Measurements from ENCODE around the gene C12orf54. TPM values are rescaled to one million over a fixed set of nuclear protein-coding genes. Genes with fewer than 3 reads are reported as not detected.
"Not testable (repeated sequence)": the region's sequence is repeated elsewhere in the genome, so short reads cannot be mapped to it uniquely, and the experiment has no call there.

C12orf54 gene
- total RNA-seq, 1 donor from 2014 or later: not detected

DNA sequence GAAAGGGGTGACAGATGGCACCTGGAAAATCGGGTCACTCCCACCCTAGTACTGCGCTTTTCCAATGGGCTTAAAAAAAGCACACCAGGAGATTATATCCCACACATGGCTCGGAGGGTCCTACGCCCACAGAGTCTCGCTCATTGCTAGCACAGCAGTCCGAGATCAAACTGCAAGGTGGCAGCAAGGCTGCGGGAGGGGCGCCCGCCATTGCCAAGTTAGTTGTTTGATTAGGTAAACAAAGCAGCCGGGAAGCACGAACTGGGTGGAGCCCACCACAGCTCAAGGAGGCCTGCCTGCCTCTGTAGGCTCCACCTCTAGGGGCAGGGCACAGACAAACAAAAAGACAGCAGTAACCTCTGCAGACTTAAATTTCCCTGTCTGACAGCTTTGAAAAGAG, 7.8 kb upstream of the C12orf54 start:
- H3K4me1 Mint-ChIP-seq; H3K27me3 Mint-ChIP-seq; H3K4me3 Mint-ChIP-seq; H3K36me3 Mint-ChIP-seq (ENCODE audit: low read depth); intact Hi-C loops (cut with micrococcal nuclease); H3K27ac Mint-ChIP-seq: not testable (repeated sequence)
- DNase-seq: peak; percentile 39
- peaks cover 27% of the 10 kb centered on the region for H3K9me3 Mint-ChIP-seq

- H3K27ac Mint-ChIP-seq: no peak overlapping the region
- intact Hi-C loops (cut with micrococcal nuclease): no loop called here
- no peaks in the 10 kb centered on the region for H3K4me1 Mint-ChIP-seq
- no peak overlapping the region for H3K4me3 Mint-ChIP-seq
- no peaks in the 10 kb centered on the region for H3K36me3 Mint-ChIP-seq (ENCODE audit: low read depth)
- no peak for DNase-seq
- H3K27me3 Mint-ChIP-seq: peaks cover 5% of the 10 kb centered on the region
- peaks cover 19% of the 10 kb centered on the region for H3K9me3 Mint-ChIP-seq
These were observed 632 bp downstream of the C12orf54 start for GRCh38 chr12:48482930-48483329.

DNA sequence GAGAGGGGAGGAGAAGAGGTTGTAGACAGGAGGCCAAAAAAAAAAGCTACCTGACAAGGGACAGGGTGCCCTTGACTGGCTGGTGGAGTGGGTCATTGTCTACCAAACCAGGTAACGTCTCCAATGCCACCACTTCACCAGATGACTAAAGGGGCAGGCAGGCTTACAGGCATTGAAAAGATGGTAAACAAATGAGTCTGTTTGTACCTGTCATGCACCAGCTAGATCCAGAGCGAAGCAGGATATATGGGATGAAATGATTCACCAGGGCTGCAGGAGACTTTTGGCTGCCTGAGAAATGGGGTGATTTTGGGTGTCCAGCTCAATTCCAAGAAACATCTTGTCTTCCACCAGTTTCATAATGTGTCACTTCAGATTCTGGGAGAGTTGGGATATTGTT, 4.0 kb downstream of the C12orf54 start:
- DNase-seq: no peak
- intact Hi-C loops (cut with micrococcal nuclease): no loop called here
- no peak overlapping the region for H3K4me3 Mint-ChIP-seq
- no peaks in the 10 kb centered on the region for H3K4me1 Mint-ChIP-seq
- no peaks in the 10 kb centered on the region for H3K36me3 Mint-ChIP-seq (ENCODE audit: low read depth)
- H3K27ac Mint-ChIP-seq: no peak overlapping the region
- peaks cover 10% of the 10 kb centered on the region for H3K9me3 Mint-ChIP-seq
- H3K27me3 Mint-ChIP-seq: peaks cover 3% of the 10 kb centered on the region

- no peaks in the 10 kb centered on the region for H3K4me1 Mint-ChIP-seq
- intact Hi-C loops (cut with micrococcal nuclease): no loop called here
These were observed 4.4 kb downstream of the C12orf54 start for GRCh38 chr12:48486679-48487078.

GRCh38 chr12:48489012-48489411, 6.7 kb downstream of the C12orf54 start:
- H3K9me3 Mint-ChIP-seq: no peaks in the 10 kb centered on the region
- no peak overlapping the region for H3K27ac Mint-ChIP-seq
- H3K4me3 Mint-ChIP-seq: no peak overlapping the region
- DNase-seq: no peak
- peaks cover 5% of the 10 kb centered on the region for H3K27me3 Mint-ChIP-seq
- intact Hi-C loops (cut with micrococcal nuclease): no loop called here
- H3K36me3 Mint-ChIP-seq (ENCODE audit: low read depth): no peaks in the 10 kb centered on the region
- no peaks in the 10 kb centered on the region for H3K4me1 Mint-ChIP-seq

More at GRCh38 chr12:48486679-48487078, 4.4 kb downstream of the C12orf54 start:
- no peak overlapping the region for H3K4me3 Mint-ChIP-seq
- H3K27me3 Mint-ChIP-seq: peaks cover 3% of the 10 kb centered on the region
- H3K9me3 Mint-ChIP-seq: peaks cover 10% of the 10 kb centered on the region
- no peaks in the 10 kb centered on the region for H3K36me3 Mint-ChIP-seq (ENCODE audit: low read depth)
- no peak overlapping the region for H3K27ac Mint-ChIP-seq
- no peak for DNase-seq

DNA sequence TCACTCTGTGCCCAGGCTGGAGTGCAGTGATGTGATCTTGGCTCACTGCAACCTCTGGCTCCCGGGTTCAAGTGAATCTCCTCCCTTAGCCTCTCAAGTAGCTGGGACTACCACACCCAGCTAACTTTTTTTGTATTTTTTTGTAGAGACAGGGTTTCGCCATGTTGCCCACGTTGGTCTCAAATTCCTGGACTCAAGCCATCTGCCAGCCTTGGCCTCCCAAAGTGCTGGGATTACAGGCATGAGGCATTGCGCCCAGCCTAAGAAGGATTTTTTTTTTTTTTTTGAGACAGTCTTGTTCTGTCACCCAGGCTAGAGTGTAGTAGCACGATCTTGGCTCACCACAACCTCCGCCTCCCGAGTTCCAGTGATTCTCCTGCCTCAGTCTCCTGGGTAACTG, 7.2 kb downstream of the C12orf54 start:
- H3K9me3 Mint-ChIP-seq; H3K4me1 Mint-ChIP-seq; DNase-seq; intact Hi-C loops (cut with micrococcal nuclease); H3K27me3 Mint-ChIP-seq; H3K36me3 Mint-ChIP-seq (ENCODE audit: low read depth); H3K27ac Mint-ChIP-seq; H3K4me3 Mint-ChIP-seq: not testable (repeated sequence)

DNA sequence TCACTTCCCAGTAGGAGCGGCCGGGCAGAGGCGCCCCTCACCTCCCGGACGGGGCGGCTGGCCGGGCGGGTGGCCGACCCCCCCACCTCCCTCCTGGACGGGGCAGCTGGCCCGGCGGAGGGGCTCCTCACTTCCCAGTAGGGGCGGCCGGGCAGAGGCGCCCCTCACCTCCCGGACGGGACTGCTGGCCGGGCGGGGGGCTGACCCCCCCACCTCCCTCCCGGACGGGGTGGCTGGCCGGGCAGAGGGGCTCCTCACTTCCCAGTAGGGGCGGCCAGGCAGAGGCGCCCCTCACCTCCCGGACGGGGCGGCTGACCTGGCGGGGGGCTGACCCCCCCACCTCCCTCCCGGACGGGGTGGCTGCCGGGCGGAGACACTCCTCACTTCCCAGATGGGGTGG, 18.0 kb downstream of the C12orf54 start:
- H3K36me3 Mint-ChIP-seq (ENCODE audit: low read depth); H3K9me3 Mint-ChIP-seq; DNase-seq; H3K4me1 Mint-ChIP-seq; H3K4me3 Mint-ChIP-seq; intact Hi-C loops (cut with micrococcal nuclease); H3K27me3 Mint-ChIP-seq; H3K27ac Mint-ChIP-seq: not testable (repeated sequence)

DNA sequence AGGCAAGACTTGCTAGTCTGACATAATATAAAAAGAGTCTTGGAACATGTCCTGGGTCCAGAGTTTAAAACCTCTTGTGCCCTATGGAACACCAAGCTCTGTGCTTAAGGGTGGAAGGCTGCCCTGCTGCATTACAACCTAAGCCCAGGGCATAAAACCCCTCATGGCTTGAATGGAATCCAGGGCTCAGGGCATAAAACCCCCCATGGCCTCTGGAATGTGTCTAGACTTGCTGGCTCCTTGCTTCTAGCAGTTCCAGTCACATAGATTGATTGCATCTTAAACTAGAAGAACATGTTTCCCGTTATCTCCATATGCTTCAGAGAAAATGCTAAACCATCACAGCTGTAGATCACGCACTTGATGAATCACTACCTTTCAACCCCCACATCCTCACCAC, 24.5 kb downstream of the C12orf54 start:
- H3K27me3 Mint-ChIP-seq; intact Hi-C loops (cut with micrococcal nuclease); H3K9me3 Mint-ChIP-seq; DNase-seq; H3K4me3 Mint-ChIP-seq; H3K27ac Mint-ChIP-seq; H3K4me1 Mint-ChIP-seq; H3K36me3 Mint-ChIP-seq (ENCODE audit: low read depth): not testable (repeated sequence)

- no peak for DNase-seq
- intact Hi-C loops (cut with micrococcal nuclease): no loop called here
- H3K9me3 Mint-ChIP-seq: peaks cover 3% of the 10 kb centered on the region
- H3K27me3 Mint-ChIP-seq: peaks cover 4% of the 10 kb centered on the region
- no peaks in the 10 kb centered on the region for H3K36me3 Mint-ChIP-seq (ENCODE audit: low read depth)
- H3K4me3 Mint-ChIP-seq: no peak overlapping the region
- no peaks in the 10 kb centered on the region for H3K4me1 Mint-ChIP-seq
- no peak overlapping the region for H3K27ac Mint-ChIP-seq
These were observed 26.7 kb downstream of the C12orf54 start for GRCh38 chr12:48508987-48509386.

DNA sequence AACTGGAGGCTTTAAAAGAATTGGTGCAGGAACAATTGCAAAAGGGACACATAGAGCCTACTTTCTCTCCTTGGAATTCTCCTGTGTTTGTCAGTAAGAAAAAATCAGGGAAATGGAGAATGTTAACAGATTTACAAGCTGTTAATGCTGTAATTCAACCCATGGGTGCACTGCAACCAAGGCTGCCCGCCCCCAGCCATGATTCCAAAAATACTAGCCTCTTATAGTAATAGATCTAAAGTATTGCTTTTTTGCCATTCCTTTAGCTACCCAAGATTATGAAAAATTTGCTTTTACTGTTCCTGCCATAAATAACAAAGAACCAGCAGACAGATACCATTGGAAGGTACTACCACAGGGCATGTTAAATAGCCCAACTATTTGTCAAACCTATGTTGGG, 27.8 kb downstream of the C12orf54 start:
- Mint-ChIP-seq H3K27me3 (no peaks in the 10 kb centered on the region), H3K9me3 (peaks cover 3% of the 10 kb centered on the region), H3K36me3 (ENCODE audit: low read depth) (no peaks in the 10 kb centered on the region), H3K27ac (no peak overlapping the region), H3K4me3 (no peak overlapping the region), H3K4me1 (no peaks in the 10 kb centered on the region)
- intact Hi-C loops (cut with micrococcal nuclease): no loop called here
- DNase-seq: no peak

DNA sequence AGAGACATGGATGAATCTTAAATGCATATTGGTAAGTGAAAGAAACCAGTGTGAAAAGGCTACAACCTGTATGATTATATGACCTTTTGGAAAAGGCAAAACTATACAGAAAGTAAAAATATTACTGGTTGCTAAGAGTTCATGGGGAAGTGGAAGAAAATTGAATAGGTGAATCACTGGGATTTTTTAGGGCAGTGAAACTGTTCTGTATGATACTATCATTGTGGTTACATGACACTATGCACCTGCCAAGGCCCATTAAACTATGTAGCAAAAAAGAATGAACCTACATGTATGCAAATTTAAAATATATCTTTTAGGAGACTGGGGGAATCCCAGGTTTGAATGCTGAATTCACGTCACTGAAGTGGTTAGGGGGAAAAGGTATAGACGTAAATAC, 30.6 kb downstream of the C12orf54 start:
- intact Hi-C loops (cut with micrococcal nuclease): no loop called here
- peaks cover 3% of the 10 kb centered on the region for H3K9me3 Mint-ChIP-seq
- H3K4me1 Mint-ChIP-seq: no peaks in the 10 kb centered on the region
- no peak overlapping the region for H3K4me3 Mint-ChIP-seq
- no peaks in the 10 kb centered on the region for H3K27me3 Mint-ChIP-seq
- no peaks in the 10 kb centered on the region for H3K36me3 Mint-ChIP-seq (ENCODE audit: low read depth)
- DNase-seq: no peak
- no peak overlapping the region for H3K27ac Mint-ChIP-seq

DNA sequence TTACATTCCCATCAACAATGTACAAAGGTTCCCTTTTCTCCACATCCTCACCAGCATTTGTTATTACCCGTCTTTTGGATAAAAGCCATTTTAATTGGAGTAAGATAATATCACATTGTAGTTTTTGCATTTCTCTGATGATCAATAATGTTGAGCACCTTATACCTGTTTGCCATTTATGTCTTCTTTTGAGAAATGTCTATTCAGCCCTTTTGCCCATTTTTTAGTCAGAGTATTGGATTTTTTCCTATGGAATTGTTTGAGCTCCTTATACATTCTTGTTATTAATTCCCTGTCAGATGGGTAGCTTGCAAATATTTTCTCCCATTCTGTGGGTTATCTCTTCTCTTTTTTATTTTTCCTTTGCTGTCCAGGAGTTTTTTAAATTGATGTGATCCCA, 32.4 kb downstream of the C12orf54 start:
- Mint-ChIP-seq H3K4me1 (no peaks in the 10 kb centered on the region), H3K9me3 (peaks cover 3% of the 10 kb centered on the region), H3K4me3 (no peak overlapping the region), H3K36me3 (ENCODE audit: low read depth) (no peaks in the 10 kb centered on the region), H3K27me3 (no peaks in the 10 kb centered on the region), H3K27ac (no peak overlapping the region)
- no peak for DNase-seq
- intact Hi-C loops (cut with micrococcal nuclease): no loop called here

DNA sequence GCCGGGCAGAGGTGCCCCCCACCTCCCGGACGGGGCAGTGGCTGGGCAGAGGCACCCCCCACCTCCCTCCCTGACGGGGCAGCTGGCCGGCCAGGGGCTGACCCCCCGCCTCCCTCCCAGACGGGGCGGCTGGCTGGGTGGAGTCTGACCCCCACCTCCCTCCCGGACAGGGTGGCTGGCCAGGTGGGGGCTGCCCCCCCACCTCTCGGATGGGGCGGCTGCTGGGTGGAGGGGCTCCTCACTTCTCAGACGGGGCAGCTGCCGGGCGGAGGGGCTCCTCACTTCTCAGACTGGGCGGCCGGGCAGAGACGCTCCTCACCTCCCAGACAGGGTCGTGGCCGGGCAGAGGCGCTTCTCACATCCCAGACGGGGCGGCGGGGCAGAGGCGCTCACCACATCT, 38.1 kb downstream of the C12orf54 start:
- H3K4me3 Mint-ChIP-seq; DNase-seq; H3K27me3 Mint-ChIP-seq; H3K36me3 Mint-ChIP-seq (ENCODE audit: low read depth); intact Hi-C loops (cut with micrococcal nuclease); H3K9me3 Mint-ChIP-seq; H3K4me1 Mint-ChIP-seq; H3K27ac Mint-ChIP-seq: not testable (repeated sequence)

GRCh38 chr12:48525332-48525731, 43.0 kb downstream of the C12orf54 start, which contains the start of gene OR8S1:
Gene OR8S1, plus strand, starts transcription at chr12:48525632. Its CDS starts 0 bp downstream, at chr12:48525632.
- H3K27ac Mint-ChIP-seq: no peak within 1 kb of the TSS
- H3K4me1 Mint-ChIP-seq: no peaks in the 10 kb centered on the region
- H3K9me3 Mint-ChIP-seq: no peaks in the 10 kb centered on the region
- no peaks in the 10 kb centered on the region for H3K27me3 Mint-ChIP-seq
- no peaks in the 10 kb centered on the region for H3K36me3 Mint-ChIP-seq (ENCODE audit: low read depth)
- intact Hi-C loops (cut with micrococcal nuclease): no loop called here
- DNase-seq: no peak
- H3K4me3 Mint-ChIP-seq: no peak within 1 kb of the TSS

DNA sequence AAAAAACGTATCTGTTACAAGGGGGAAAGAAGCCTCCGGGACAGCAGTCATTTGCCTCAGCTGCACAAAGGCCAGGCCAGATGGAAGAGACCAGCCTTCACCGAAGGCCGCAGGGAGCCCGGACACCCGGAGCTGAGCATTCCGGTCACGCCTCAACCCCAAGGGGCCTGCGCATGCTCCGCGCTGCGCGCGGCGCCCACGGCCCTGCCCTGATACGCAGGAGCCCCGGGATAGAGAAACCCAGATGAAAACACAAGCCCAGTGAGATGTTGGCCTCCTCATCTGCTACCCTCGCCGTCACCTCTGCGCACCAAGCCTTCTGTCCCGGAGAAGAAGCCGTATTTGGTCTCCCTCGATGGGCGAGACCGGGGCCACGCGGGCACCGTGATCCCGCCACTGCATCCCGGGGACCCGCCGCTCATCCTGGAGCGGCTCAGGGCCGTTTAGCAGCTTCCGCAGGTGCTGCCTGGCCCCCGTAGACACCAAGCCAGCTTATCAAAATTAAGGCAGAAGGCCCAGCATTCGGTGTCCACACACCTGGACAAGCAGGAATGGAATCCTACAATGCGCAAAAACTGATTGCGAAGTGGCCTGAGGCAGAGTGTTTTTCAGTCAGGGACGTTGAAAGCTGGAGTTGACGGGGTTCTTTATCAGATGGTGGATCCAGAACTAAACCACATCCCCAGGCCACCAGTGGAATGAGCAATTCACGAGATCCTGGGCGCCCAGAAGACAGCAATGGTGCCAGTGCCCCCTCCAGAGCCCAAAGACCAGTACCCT, 45.8 kb downstream of the C12orf54 start:
- DNase-seq: no peak
- intact Hi-C loops (cut with micrococcal nuclease): no loop called here
- Mint-ChIP-seq H3K9me3 (no peaks in the 10 kb centered on the region), H3K36me3 (ENCODE audit: low read depth) (no peaks in the 10 kb centered on the region), H3K27me3 (no peaks in the 10 kb centered on the region), H3K4me1 (peaks cover 6% of the 10 kb centered on the region), H3K4me3 (no peak overlapping the region), H3K27ac (no peak overlapping the region)

All from activated CD4-positive, alpha-beta T cell treated with anti-CD3 and anti-CD28 coated beads, Interleukin-2, amount 10 ng/mL, durations not matched to agents 24 days and 14 days (primary cell).